Activated naive CD4-positive, alpha-beta T cell (primary cell): ENCODE results near the gene EDAR.

Source experiments
- DNase-seq, 4 experiments: peaks; one replicate each; lab custom pipeline; 2025; lab: John Stamatoyannopoulos, UW

The EDAR gene

GRCh38 chr2:108967757-108968156, 21.3 kb downstream of the EDAR start:
- no peak for DNase-seq

- DNase-seq, result peak in 1 of 4 experiments; percentile 20
These were observed 23.3 kb downstream of the EDAR start for GRCh38 chr2:108965540-108966289.

GRCh38 chr2:108963057-108963456, 26.0 kb downstream of the EDAR start:
- no peak for DNase-seq

GRCh38 chr2:108961796-108962195, 27.2 kb downstream of the EDAR start:
- DNase-seq, result no peak

GRCh38 chr2:108960006-108960405, 29.0 kb downstream of the EDAR start:
- DNase-seq, result no peak

GRCh38 chr2:108959401-108959800, 29.6 kb downstream of the EDAR start:
- DNase-seq, result no peak

GRCh38 chr2:108958632-108959341, 30.2 kb downstream of the EDAR start:
- no peak for DNase-seq

GRCh38 chr2:108958002-108958401, 31.0 kb downstream of the EDAR start:
- DNase-seq, result no peak

- DNase-seq, result no peak
These were observed 32.6 kb downstream of the EDAR start for GRCh38 chr2:108956375-108956774.

GRCh38 chr2:108950369-108951135, 38.5 kb downstream of the EDAR start:
- DNase-seq, result no peak

GRCh38 chr2:108949316-108950239, 39.4 kb downstream of the EDAR start:
- DNase-seq, result no peak

- no peak for DNase-seq
These were observed 41.6 kb downstream of the EDAR start for GRCh38 chr2:108947271-108947907.

GRCh38 chr2:108946442-108946841, 42.6 kb downstream of the EDAR start:
- DNase-seq, result no peak

GRCh38 chr2:108945969-108946368, 43.1 kb downstream of the EDAR start:
- no peak for DNase-seq

- DNase-seq, result no peak
These were observed 44.3 kb downstream of the EDAR start for GRCh38 chr2:108944601-108945331.

- no peak for DNase-seq
These were observed 45.3 kb downstream of the EDAR start for GRCh38 chr2:108943751-108944150.

- DNase-seq, result no peak
These were observed 46.1 kb downstream of the EDAR start for GRCh38 chr2:108942888-108943287.

- DNase-seq, result no peak
These were observed 46.7 kb downstream of the EDAR start for GRCh38 chr2:108942231-108942825.

- no peak for DNase-seq
These were observed 47.3 kb downstream of the EDAR start for GRCh38 chr2:108941767-108942166.

- DNase-seq, result no peak
These were observed 47.8 kb downstream of the EDAR start for GRCh38 chr2:108941161-108941665.
